Measurements from ENCODE around the gene KLHL17. TPM values are rescaled to one million over a fixed set of nuclear protein-coding genes. Genes with fewer than 3 reads are reported as not detected.

KLHL17 gene
- total and polyA plus RNA-seq, 9 of the 15 experiments (the other 6 are each of a cell fraction or from before 2014, with no cell fraction given), result 0.14 to 84.8 (median 13.0) TPM

DNA sequence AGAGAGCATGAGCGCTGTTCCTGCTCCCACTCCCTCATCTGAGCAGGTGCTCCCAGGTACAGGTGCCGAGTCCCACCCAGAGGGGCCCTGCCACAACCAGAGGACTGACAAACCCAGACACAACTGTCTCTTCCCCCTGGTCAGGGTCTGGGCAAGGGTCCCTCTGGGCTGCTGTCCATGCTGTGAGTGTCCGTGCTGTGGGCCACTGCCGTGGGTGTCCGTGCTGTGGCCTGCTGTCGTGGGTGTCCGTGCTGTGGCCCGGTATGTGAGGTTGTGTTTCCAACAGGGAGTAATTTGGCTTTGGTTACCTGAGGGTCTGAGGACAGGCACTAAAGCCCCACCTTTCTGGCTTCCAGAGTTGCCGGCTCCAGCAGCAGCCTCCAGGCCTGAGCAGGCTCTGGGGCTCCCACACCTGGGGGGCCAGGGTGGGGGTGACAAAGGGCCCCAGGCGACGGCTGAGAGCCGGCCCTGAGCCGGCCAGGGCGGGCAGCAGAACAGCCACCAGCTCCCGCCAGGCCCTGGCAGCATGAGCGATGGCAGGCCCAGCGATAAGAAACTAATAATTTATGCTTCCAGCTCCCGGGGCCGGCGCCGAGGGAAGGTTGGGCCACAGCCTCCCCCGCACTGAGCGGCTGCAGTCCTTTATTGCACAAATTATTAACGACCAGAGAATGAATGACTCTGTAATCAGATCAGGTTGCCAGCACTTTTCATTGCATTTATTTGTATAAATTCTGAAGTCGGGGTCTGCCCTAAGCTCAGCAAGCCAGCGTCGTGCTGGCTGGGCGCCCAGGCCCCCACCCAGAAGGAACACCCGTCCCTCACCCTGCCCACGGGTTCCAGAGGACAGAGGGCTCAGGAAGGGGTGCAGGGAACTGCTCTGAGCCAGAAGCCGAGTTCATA, 44.0 kb upstream of the KLHL17 start:
- peaks cover 14 to 78% of the 10 kb centered on the region in 2 experiments for H3K4me1 ChIP-seq (replicated peaks in 1 of 2; ENCODE audit: control insufficient read depth in 2 of 2, insufficient read depth in 2 of 2, low read length in 2 of 2)
- no peak overlapping the region for H2AFZ ChIP-seq (ENCODE audit: low read depth, low read length)
- no peaks in the 10 kb centered on the region for H3K9me3 ChIP-seq (replicated peaks; ENCODE audit: control insufficient read depth, insufficient read depth, low read depth, low read length)
- ATAC-seq, result no peak
- no peak overlapping the region for H3K27ac ChIP-seq (ENCODE audit: extremely low read depth, low read depth, low read length)
- no peaks in the 10 kb centered on the region for H3K36me3 ChIP-seq (ENCODE audit: control insufficient read depth, insufficient read depth, low read length)
- H3K79me2 ChIP-seq (ENCODE audit: control insufficient read depth, insufficient read depth, low read length), result no peaks in the 10 kb centered on the region
- BruUV-seq (replicated peaks), result no TSS peak
- peak in 2 of 4 experiments; percentile 47 to 48 for DNase-seq (ENCODE audit: extremely low read depth in 1 of 4, low spot score in 3 of 4)
- no peak overlapping the region for H3K4me2 ChIP-seq (ENCODE audit: insufficient read depth, low read length)
- peaks cover 33 to 73% of the 10 kb centered on the region in 2 experiments; a peak in 4 of 5 replicates for H3K27me3 ChIP-seq (ENCODE audit: control insufficient read depth in 2 of 2, insufficient read depth in 2 of 2, low read length in 2 of 2)
- no peak for FAIRE-seq
- POLR2A ChIA-PET, result interaction anchor here (0.6 to 1.6 kb wide), 6 partner anchors 10 to 92 kb away, joined by 3 to 4 read pairs (median 3); no protein-coding TSS in a partner anchor
- intact Hi-C loops (cut with micrococcal nuclease), result no loop called here
- no peak overlapping the region for H3K4me3 ChIP-seq
- CTCF ChIA-PET (ENCODE audit: low intra/inter-chr PET ratio), result no interaction called here
- WGBS (ENCODE audit: insufficient coverage, low coverage, missing lambda C conversion rate), result 3% methylated on average over 29 of the region's 31 CpGs
- H4K20me1 ChIP-seq (replicated peaks; ENCODE audit: control insufficient read depth, insufficient read depth, low read length), result peaks cover 39% of the 10 kb centered on the region
- no peaks in the 10 kb centered on the region for H3K9me1 ChIP-seq (ENCODE audit: control insufficient read depth, insufficient read depth, low read length)
- in situ Hi-C loops (cut with MboI), result no loop called here
- H3K9ac ChIP-seq (ENCODE audit: insufficient read depth in 1 of 2, low read depth in 2 of 2, low read length in 2 of 2), result peak overlapping the region in 1 of 2 experiments; percentile 38; a peak in 2 of 4 replicates
- TF ChIP-seq, protein P1, sequence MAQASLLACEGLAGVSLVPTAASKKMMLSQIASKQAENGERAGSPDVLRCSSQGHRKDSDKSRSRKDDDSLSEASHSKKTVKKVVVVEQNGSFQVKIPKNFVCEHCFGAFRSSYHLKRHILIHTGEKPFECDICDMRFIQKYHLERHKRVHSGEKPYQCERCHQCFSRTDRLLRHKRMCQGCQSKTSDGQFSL (CRISPR knock-in tag; IDR thresholded peaks at IDR 0.05), result peak; percentile 18; the same call in 1 of the 2 replicates
- TF ChIP-seq, protein P1 (tag; IDR thresholded peaks at IDR 0.05), result no peak
- TF ChIP-seq SAFB (IDR thresholded peaks at IDR 0.05; ENCODE audit: borderline replicate concordance, low read depth, low read length) (0 out of 2 replicates have a peak, but pooled peaks have one; percentile 16), ZNF175 (CRISPR knock-in tag; IDR thresholded peaks at IDR 0.05; ENCODE audit: low read depth) (no peak), ZBTB7A (IDR thresholded peaks at IDR 0.05; ENCODE audit: borderline replicate concordance, control insufficient read depth, low read depth, low read length) (0 out of 2 replicates have a peak, but pooled peaks have one; percentile 25), EZH2 (IDR thresholded peaks at IDR 0.05; ENCODE audit: borderline replicate concordance, low read depth, low read length) (no peak), HDAC3 (IDR thresholded peaks at IDR 0.05; ENCODE audit: borderline replicate concordance, partially characterized antibody) (no peak), RNF2 (IDR thresholded peaks at IDR 0.05) (peak; percentile 21; the same call in 1 of the 2 replicates), EGR1 (conservative IDR thresholded peaks at IDR 0.05) (peak; percentile 45)
- TF ChIP-seq, protein P2, sequence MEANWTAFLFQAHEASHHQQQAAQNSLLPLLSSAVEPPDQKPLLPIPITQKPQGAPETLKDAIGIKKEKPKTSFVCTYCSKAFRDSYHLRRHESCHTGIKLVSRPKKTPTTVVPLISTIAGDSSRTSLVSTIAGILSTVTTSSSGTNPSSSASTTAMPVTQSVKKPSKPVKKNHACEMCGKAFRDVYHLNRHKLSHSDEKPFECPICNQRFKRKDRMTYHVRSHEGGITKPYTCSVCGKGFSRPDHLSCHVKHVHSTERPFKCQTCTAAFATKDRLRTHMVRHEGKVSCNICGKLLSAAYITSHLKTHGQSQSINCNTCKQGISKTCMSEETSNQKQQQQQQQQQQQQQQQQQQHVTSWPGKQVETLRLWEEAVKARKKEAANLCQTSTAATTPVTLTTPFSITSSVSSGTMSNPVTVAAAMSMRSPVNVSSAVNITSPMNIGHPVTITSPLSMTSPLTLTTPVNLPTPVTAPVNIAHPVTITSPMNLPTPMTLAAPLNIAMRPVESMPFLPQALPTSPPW (CRISPR knock-in tag; IDR thresholded peaks at IDR 0.05), result peak; percentile 41; the same call in 1 of the 2 replicates
- TF ChIP-seq, protein P3, sequence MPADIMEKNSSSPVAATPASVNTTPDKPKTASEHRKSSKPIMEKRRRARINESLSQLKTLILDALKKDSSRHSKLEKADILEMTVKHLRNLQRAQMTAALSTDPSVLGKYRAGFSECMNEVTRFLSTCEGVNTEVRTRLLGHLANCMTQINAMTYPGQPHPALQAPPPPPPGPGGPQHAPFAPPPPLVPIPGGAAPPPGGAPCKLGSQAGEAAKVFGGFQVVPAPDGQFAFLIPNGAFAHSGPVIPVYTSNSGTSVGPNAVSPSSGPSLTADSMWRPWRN (IDR thresholded peaks at IDR 0.05; ENCODE audit: low read depth), result 0 out of 2 replicates have a peak, but pooled peaks have one; percentile 31
- TF ChIP-seq, protein P4, sequence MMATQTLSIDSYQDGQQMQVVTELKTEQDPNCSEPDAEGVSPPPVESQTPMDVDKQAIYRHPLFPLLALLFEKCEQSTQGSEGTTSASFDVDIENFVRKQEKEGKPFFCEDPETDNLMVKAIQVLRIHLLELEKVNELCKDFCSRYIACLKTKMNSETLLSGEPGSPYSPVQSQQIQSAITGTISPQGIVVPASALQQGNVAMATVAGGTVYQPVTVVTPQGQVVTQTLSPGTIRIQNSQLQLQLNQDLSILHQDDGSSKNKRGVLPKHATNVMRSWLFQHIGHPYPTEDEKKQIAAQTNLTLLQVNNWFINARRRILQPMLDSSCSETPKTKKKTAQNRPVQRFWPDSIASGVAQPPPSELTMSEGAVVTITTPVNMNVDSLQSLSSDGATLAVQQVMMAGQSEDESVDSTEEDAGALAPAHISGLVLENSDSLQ (IDR thresholded peaks at IDR 0.05), result peak; percentile 39
- TF ChIP-seq, protein P5, sequence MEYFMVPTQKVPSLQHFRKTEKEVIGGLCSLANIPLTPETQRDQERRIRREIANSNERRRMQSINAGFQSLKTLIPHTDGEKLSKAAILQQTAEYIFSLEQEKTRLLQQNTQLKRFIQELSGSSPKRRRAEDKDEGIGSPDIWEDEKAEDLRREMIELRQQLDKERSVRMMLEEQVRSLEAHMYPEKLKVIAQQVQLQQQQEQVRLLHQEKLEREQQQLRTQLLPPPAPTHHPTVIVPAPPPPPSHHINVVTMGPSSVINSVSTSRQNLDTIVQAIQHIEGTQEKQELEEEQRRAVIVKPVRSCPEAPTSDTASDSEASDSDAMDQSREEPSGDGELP (CRISPR knock-in tag; IDR thresholded peaks at IDR 0.05; ENCODE audit: borderline replicate concordance), result 0 out of 2 replicates have a peak, but pooled peaks have one; percentile 19
